Measurements from ENCODE around the gene PHETA1. TPM values are rescaled to one million over a fixed set of nuclear protein-coding genes. Genes with fewer than 3 reads are reported as not detected.
"Not testable (repeated sequence)": the region's sequence is repeated elsewhere in the genome, so short reads cannot be mapped to it uniquely, and the experiment has no call there.

The PHETA1 gene
- total RNA-seq, 2 donors from 2014 or later = 1.1 to 1.2 TPM

- ATAC-seq (replicated peaks) = no peak
- no peak overlapping the region for H3K4me3 Mint-ChIP-seq
- H3K4me1 Mint-ChIP-seq = peaks cover 4% of the 10 kb centered on the region
- no peak overlapping the region for H3K27ac Mint-ChIP-seq
- no peaks in the 10 kb centered on the region for H3K36me3 Mint-ChIP-seq (ENCODE audit: low read depth)
- H3K9me3 Mint-ChIP-seq = no peaks in the 10 kb centered on the region
- no peaks in the 10 kb centered on the region for H3K27me3 Mint-ChIP-seq
Measured at GRCh38 chr12:111353026-111353425, 15.9 kb downstream of the PHETA1 start.

GRCh38 chr12:111352296-111352993 is 16.4 kb downstream of the PHETA1 start:
- H3K4me1 Mint-ChIP-seq = peaks cover 4% of the 10 kb centered on the region
- no peak overlapping the region for H3K27ac Mint-ChIP-seq
- ATAC-seq (replicated peaks) = no peak
- no peak overlapping the region for H3K4me3 Mint-ChIP-seq
- H3K27me3 Mint-ChIP-seq = no peaks in the 10 kb centered on the region
- H3K9me3 Mint-ChIP-seq = no peaks in the 10 kb centered on the region
- H3K36me3 Mint-ChIP-seq (ENCODE audit: low read depth) = no peaks in the 10 kb centered on the region

GRCh38 chr12:111351026-111351425 is 17.9 kb downstream of the PHETA1 start:
- Mint-ChIP-seq H3K27me3 (no peaks in the 10 kb centered on the region), H3K4me1 (no peaks in the 10 kb centered on the region), H3K27ac (no peak overlapping the region), H3K36me3 (ENCODE audit: low read depth) (no peaks in the 10 kb centered on the region), H3K4me3 (no peak overlapping the region), H3K9me3 (no peaks in the 10 kb centered on the region)
- no peak for ATAC-seq (replicated peaks)

GRCh38 chr12:111349748-111350520 is 19.0 kb downstream of the PHETA1 start:
- no peaks in the 10 kb centered on the region for H3K27me3 Mint-ChIP-seq

GRCh38 chr12:111349101-111349747 is 19.7 kb downstream of the PHETA1 start:
- no peak for ATAC-seq (replicated peaks)
- no peak overlapping the region for H3K27ac Mint-ChIP-seq
- no peaks in the 10 kb centered on the region for H3K27me3 Mint-ChIP-seq
- no peaks in the 10 kb centered on the region for H3K4me1 Mint-ChIP-seq
- no peak overlapping the region for H3K4me3 Mint-ChIP-seq
- no peaks in the 10 kb centered on the region for H3K9me3 Mint-ChIP-seq
- H3K36me3 Mint-ChIP-seq (ENCODE audit: low read depth) = no peaks in the 10 kb centered on the region

More at GRCh38 chr12:111349748-111350520, 19.0 kb downstream of the PHETA1 start:
- Mint-ChIP-seq H3K9me3 (no peaks in the 10 kb centered on the region), H3K36me3 (ENCODE audit: low read depth) (no peaks in the 10 kb centered on the region), H3K4me3 (no peak overlapping the region), H3K4me1 (no peaks in the 10 kb centered on the region), H3K27ac (no peak overlapping the region)
- no peak for ATAC-seq (replicated peaks)

GRCh38 chr12:111347891-111348644 is 20.8 kb downstream of the PHETA1 start:
- ATAC-seq (replicated peaks) = no peak
- Mint-ChIP-seq H3K9me3 (no peaks in the 10 kb centered on the region), H3K27me3 (no peaks in the 10 kb centered on the region), H3K4me1 (no peaks in the 10 kb centered on the region), H3K4me3 (no peak overlapping the region), H3K27ac (no peak overlapping the region), H3K36me3 (ENCODE audit: low read depth) (no peaks in the 10 kb centered on the region)

GRCh38 chr12:111344254-111344875 is 24.5 kb downstream of the PHETA1 start:
- Mint-ChIP-seq H3K36me3 (ENCODE audit: low read depth) (no peaks in the 10 kb centered on the region), H3K4me1 (no peaks in the 10 kb centered on the region), H3K27me3 (no peaks in the 10 kb centered on the region), H3K4me3 (no peak overlapping the region), H3K9me3 (no peaks in the 10 kb centered on the region), H3K27ac (no peak overlapping the region)
- ATAC-seq (replicated peaks) = no peak

GRCh38 chr12:111343181-111343580 is 25.7 kb downstream of the PHETA1 start:
- H3K27me3 Mint-ChIP-seq = no peaks in the 10 kb centered on the region
- H3K4me3 Mint-ChIP-seq = no peak overlapping the region
- no peaks in the 10 kb centered on the region for H3K9me3 Mint-ChIP-seq
- no peaks in the 10 kb centered on the region for H3K36me3 Mint-ChIP-seq (ENCODE audit: low read depth)
- no peaks in the 10 kb centered on the region for H3K4me1 Mint-ChIP-seq
- ATAC-seq (replicated peaks) = no peak
- H3K27ac Mint-ChIP-seq = no peak overlapping the region

- no peaks in the 10 kb centered on the region for H3K36me3 Mint-ChIP-seq (ENCODE audit: low read depth)
- H3K27me3 Mint-ChIP-seq = no peaks in the 10 kb centered on the region
- no peak overlapping the region for H3K4me3 Mint-ChIP-seq
- H3K9me3 Mint-ChIP-seq = no peaks in the 10 kb centered on the region
- H3K4me1 Mint-ChIP-seq = no peaks in the 10 kb centered on the region
- no peak for ATAC-seq (replicated peaks)
- no peak overlapping the region for H3K27ac Mint-ChIP-seq
Measured at GRCh38 chr12:111342376-111342775, 26.5 kb downstream of the PHETA1 start.

- no peaks in the 10 kb centered on the region for H3K4me1 Mint-ChIP-seq
- no peaks in the 10 kb centered on the region for H3K27me3 Mint-ChIP-seq
- no peak overlapping the region for H3K4me3 Mint-ChIP-seq
- no peaks in the 10 kb centered on the region for H3K36me3 Mint-ChIP-seq (ENCODE audit: low read depth)
- H3K27ac Mint-ChIP-seq = no peak overlapping the region
- H3K9me3 Mint-ChIP-seq = no peaks in the 10 kb centered on the region
- no peak for ATAC-seq (replicated peaks)
Measured at GRCh38 chr12:111341426-111342065, 27.3 kb downstream of the PHETA1 start.

- H3K36me3 Mint-ChIP-seq (ENCODE audit: low read depth); H3K4me1 Mint-ChIP-seq; H3K4me3 Mint-ChIP-seq; H3K27ac Mint-ChIP-seq; ATAC-seq (replicated peaks); H3K27me3 Mint-ChIP-seq; H3K9me3 Mint-ChIP-seq: not testable (repeated sequence)
Measured at GRCh38 chr12:111340680-111341079, 28.2 kb downstream of the PHETA1 start.

GRCh38 chr12:111340231-111340630 is 28.7 kb downstream of the PHETA1 start:
- no peaks in the 10 kb centered on the region for H3K36me3 Mint-ChIP-seq (ENCODE audit: low read depth)
- no peaks in the 10 kb centered on the region for H3K27me3 Mint-ChIP-seq
- H3K9me3 Mint-ChIP-seq = no peaks in the 10 kb centered on the region
- H3K4me1 Mint-ChIP-seq = no peaks in the 10 kb centered on the region
- no peak overlapping the region for H3K4me3 Mint-ChIP-seq
- ATAC-seq (replicated peaks) = no peak
- H3K27ac Mint-ChIP-seq = no peak overlapping the region

GRCh38 chr12:111339321-111339938 is 29.5 kb downstream of the PHETA1 start:
- no peak for ATAC-seq (replicated peaks)
- Mint-ChIP-seq H3K4me3 (no peak overlapping the region), H3K4me1 (no peaks in the 10 kb centered on the region), H3K27ac (no peak overlapping the region), H3K27me3 (no peaks in the 10 kb centered on the region), H3K36me3 (ENCODE audit: low read depth) (no peaks in the 10 kb centered on the region), H3K9me3 (no peaks in the 10 kb centered on the region)
